C4-2B (cell line): ENCODE results near the gene WNT4.

Experiments
- ZFX ChIP-seq: fragments of 450-650 bp; IDR thresholded peaks from 2 replicates; pipeline ENCODE4 v1.6.1; 2017
- TF ChIP-seq, protein P1 (sequence below): fragments of 450-650 bp; conservative IDR thresholded peaks from 2 replicates; pipeline ENCODE4 v1.5.1; 2017; ENCODE audit warnings: mild to moderate bottlenecking

DNA sequence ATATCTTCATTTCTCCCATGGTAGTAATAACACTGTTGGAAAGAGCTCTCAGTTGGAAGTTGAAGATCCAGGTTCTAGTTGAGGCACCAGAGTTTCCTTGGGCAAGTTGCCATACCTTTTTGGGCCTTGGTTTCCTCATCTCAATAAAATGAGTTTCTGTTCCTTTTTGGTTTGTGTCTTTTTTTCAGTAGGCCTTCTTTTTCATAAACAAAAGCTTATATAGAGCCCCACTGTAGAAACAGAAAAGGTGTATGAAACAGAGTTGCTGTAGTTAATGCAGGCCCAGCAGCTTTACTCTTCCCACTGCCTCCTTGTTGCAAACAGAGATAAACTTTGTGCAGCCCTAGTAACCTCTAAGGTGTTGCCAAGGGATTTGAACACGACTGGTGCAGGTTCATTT is 41.7 kb downstream of the WNT4 start:
- TF ChIP-seq, protein P1, sequence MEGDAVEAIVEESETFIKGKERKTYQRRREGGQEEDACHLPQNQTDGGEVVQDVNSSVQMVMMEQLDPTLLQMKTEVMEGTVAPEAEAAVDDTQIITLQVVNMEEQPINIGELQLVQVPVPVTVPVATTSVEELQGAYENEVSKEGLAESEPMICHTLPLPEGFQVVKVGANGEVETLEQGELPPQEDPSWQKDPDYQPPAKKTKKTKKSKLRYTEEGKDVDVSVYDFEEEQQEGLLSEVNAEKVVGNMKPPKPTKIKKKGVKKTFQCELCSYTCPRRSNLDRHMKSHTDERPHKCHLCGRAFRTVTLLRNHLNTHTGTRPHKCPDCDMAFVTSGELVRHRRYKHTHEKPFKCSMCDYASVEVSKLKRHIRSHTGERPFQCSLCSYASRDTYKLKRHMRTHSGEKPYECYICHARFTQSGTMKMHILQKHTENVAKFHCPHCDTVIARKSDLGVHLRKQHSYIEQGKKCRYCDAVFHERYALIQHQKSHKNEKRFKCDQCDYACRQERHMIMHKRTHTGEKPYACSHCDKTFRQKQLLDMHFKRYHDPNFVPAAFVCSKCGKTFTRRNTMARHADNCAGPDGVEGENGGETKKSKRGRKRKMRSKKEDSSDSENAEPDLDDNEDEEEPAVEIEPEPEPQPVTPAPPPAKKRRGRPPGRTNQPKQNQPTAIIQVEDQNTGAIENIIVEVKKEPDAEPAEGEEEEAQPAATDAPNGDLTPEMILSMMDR: no peak
- TF ChIP-seq ZFX: no peak
